ENCODE results near the gene SNTG2.

Gene SNTG2

GRCh38 chr2:1299043-1299442, 348.4 kb downstream of the SNTG2 start:
- DNase-seq = no peak

DNA sequence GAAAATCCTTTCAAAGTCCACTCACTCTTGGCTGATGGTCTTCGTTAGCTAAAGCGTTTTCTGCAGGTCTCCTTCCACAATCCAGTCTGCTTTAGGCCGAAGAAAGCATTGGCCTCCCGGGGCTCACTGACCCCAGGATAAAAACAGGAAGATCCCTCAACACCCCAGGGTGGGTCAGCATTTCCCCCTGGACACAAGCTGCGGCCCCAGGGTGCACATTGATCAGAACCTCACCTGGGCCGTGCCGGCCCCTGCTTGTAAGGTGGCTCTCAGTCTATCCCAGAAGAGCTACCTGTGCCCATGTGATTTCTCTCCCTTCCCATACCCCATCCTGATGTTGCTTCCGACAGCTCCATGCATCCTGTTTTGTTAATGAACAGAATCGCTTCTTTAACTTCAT, 349.6 kb downstream of the SNTG2 start:
- no peak for DNase-seq

- DNase-seq = no peak
These were observed 350.4 kb downstream of the SNTG2 start for GRCh38 chr2:1301056-1301455.

DNA sequence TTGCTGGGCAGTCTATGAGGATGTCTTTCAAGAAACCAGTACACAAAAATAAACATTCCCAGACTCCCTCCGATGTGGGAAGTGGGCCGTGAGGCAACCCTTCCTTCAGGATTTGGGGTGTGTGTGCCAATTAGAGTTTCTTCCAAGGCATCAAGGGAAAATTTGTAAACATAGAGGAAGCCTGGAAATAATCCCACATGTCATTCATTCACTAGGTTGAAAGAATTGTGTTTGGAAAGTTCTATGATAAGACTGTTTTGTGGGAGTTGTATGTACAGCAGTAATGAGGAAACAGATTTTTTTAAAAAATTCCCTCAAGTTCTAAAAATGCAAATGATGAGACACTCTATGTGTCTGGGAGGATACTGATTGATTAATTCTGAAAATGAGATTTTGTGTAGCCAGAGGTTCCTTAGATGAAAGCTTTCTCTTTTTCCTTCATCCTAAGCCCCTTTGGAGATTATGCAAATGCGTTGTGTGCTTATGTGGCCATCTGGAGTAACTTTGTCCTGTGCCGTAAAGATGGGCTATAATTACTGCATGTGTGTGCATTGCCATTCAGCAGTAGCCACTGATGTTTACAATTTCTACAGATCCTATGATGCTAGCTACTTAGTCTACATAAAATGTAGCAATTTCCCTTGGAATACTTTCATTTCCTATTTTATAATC, 354.8 kb downstream of the SNTG2 start:
- no peak for DNase-seq

GRCh38 chr2:1306014-1306686, 355.5 kb downstream of the SNTG2 start:
- DNase-seq = no peak

GRCh38 chr2:1306687-1307516, 356.3 kb downstream of the SNTG2 start:
- no peak for DNase-seq

DNA sequence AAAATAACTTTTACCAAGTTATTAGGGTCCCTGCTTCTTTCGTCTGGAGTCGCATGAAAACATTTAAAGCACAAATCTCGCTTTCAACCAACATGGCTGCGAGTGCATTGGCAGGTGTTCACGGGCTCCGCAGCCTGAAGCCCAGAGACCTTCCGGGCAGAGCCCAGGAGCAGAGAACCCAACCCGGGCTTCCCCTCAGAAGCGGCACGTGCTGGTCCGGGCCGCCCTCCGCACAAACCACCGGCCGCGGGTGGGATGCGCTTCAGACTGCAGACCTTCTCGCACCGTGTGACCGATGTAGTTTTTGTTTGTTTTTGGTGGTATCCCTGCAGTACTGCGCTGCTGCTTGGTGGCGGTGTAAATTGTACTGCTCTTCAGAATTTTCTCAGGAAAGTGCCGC, 357.0 kb downstream of the SNTG2 start:
- no peak for DNase-seq

GRCh38 chr2:1308678-1309077, 358.0 kb downstream of the SNTG2 start:
- no peak for DNase-seq

DNA sequence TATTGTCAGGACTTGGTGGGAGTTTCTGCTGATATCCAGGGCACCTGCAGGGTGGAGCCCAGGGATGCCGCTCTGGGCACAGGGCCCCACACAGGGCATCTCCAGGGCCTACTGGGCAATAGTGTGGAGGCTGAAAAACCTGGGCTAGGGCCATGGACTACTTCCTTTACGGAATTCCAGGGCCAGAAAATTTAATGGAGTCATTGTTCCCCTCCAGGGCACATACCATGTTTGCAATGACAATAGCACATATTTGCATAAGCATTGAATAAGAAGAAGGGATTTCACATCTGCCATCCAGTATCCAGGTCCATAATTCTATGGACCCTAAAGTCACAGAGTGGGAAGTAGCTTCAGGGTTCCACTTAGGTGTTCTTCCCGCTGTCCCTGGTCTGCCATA, 358.9 kb downstream of the SNTG2 start:
- no peak for DNase-seq

DNA sequence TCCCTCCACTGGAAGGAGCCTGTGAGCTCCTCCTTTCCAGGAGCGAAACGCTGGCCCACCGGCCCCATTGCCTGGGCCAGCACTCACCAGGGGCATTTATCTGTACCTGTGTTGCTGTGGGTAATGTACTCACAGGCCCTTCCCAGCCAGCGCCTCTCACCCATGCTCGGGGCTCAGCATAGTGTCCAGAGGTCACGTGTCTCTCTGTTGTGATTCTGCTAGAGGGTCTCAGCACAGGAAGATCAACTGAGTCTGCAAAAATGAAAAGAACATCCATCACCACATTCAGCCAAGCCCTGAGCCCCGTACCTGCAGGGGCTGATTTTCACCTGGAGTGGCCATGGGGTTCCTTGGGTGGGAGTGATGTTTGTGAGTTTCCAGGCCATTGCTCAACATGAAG, 359.6 kb downstream of the SNTG2 start:
- DNase-seq = no peak

- no peak for DNase-seq
These were observed 360.2 kb downstream of the SNTG2 start for GRCh38 chr2:1310866-1311265.

DNA sequence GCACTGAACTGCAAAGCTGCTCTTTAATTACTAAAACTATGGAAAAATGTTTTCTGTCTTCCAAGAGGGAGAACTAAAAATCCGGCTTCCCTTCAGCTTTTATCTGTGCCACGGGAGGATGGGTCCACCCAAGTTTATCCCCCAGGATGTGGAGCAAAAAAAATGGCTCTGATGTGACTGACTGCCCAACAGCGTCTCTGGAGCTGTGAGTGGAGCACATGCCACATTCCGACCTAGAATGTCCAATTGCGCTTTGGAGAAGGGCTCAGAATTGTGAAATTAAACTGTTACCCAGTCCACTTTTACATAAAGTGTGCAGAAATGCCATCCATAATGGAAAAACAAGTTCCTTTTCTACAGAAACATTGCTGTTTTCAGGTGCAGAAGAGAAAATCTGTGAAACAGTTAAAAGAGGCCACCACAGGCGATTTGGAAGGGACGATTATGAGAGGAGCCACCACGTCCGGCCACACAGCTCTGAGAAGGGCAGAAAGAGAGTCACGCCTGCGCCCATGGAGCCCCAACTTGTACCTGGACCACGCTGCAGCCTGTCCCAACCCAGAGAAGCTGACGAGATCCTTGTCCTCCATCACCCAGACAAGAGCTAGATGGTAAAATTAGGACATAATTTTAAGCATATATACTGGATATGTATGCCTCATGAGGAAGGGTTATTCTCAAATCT, 362.7 kb downstream of the SNTG2 start:
- DNase-seq = no peak

DNA sequence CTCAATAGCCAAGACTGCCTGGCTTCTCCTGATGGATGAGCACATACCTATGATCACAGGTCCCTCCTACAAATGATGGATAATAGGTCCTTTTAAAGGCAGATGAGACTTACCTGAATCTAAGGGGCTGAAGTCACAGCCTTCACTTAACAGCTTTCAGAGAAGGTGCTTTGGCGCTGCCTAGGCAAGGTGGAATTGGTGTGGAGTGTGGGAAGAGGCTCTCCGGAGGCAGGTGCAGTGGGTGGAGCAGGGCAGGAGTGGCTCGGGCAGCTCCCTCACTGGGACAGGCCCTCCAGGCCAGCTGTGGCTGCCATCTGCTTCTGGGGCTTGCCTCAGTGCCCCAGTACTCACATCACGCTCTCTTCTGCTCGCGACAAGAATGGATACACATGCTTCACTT, 363.6 kb downstream of the SNTG2 start:
- no peak for DNase-seq

GRCh38 chr2:1318366-1319009, 367.8 kb downstream of the SNTG2 start:
- DNase-seq = no peak

DNA sequence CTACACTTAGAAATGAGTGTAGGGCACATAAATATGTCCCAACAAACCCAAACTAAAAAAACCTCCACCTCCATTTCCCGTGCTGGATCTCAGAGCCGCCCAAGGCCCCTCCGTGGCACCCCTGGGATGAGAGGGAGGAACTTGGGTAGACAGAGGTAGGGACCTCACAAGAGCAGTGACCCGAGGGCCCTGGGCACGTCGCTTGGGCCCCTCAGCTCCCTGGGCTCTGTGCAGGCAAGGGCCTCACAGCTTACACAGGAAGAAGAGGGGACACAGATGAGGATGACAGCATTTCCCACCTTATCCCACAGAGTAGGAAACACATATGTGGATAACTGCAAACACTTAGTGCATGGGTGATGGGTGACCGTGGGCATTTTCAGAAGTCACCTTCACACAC, 368.7 kb downstream of the SNTG2 start:
- no peak for DNase-seq

GRCh38 chr2:1321321-1321720, 370.7 kb downstream of the SNTG2 start:
- DNase-seq = no peak

GRCh38 chr2:1324884-1325283, 374.2 kb downstream of the SNTG2 start:
- no peak for DNase-seq

- DNase-seq = no peak
These were observed 378.0 kb downstream of the SNTG2 start for GRCh38 chr2:1328684-1329083.

DNA sequence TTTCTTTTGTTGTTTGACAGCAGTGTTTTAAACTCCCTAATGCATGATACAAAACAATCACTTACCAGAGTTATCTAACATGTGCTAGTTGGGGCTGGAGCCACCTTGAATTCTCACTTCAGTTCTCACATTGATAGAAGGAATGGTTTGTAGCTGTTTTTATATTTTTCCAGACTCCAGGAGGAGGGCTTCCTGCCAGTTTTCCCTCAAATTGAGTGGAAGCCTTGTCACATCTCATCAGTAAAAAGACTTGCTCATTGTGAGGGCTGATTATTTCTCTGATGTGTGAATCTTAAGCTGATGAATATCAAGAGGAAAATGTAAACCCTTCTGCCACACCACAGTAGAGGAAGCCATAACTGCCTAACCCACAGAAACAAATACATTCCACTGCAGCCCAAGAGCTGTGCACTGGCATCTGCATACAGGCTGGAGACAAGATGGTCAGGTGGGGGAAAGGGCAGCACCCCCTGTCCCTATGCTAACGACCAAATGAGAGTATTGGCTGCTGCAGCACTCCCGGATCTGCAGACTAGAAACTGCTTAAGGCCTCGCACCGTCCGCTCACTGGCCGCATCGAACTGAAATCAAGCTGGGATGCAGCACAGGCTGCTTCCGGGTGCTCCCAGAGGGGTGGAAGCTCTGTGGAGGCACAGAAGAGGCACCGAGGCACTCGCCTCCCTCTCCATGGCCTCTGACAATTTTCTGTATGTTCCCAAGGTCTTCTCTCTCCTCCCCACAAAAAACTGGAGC, 388.9 kb downstream of the SNTG2 start:
- DNase-seq = no peak

- DNase-seq = no peak
These were observed 389.5 kb downstream of the SNTG2 start for GRCh38 chr2:1340141-1340512.

- no peak for DNase-seq
These were observed 390.9 kb downstream of the SNTG2 start for GRCh38 chr2:1341404-1342120.

DNA sequence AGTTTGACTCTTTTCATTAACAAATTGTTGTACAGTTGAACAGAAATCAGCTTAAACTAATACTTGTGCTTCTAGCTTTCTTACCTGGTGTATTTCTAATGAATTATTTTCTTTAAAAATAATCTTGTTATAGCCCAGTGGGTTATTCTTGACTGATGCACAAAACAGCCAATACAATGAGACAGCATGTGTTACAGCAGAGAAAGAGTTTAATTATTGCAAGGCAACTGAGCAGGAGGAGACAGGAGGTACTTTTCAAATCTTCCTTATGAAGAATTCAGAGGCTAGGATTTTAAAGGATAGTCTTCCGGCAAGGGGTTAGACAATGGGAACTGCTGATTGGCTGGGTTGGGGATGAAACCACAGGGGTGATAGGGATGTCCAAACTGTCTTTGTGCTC, 398.1 kb downstream of the SNTG2 start:
- no peak for DNase-seq

All from bone marrow (tissue), 2 donors.